Ovary (tissue), 3 donors: ENCODE measurements around the gene LRRC57.

Source experiments
- POLR2A ChIP-seq: fragments of 450-650 bp; IDR thresholded peaks from one replicate; pipeline ENCODE4 v1.6.1; 2017; ENCODE audit warnings: antibody characterized with exemption, mild to moderate bottlenecking, moderate library complexity
- TF ChIP-seq, protein P1 (sequence below), 3 donors: fragments of 450-650 bp in 2 of 3; fragments of 200-600 bp in 1 of 3; IDR thresholded peaks; one replicate each; pipeline versions ENCODE4 v1.5.1 to v1.8.0; 2016 to 2022; ENCODE audit warnings: antibody characterized with exemption in 3 of 3, mild to moderate bottlenecking in 1 of 3
- donor health status: DM: no; HTN: no; CAD: no.

DNA sequence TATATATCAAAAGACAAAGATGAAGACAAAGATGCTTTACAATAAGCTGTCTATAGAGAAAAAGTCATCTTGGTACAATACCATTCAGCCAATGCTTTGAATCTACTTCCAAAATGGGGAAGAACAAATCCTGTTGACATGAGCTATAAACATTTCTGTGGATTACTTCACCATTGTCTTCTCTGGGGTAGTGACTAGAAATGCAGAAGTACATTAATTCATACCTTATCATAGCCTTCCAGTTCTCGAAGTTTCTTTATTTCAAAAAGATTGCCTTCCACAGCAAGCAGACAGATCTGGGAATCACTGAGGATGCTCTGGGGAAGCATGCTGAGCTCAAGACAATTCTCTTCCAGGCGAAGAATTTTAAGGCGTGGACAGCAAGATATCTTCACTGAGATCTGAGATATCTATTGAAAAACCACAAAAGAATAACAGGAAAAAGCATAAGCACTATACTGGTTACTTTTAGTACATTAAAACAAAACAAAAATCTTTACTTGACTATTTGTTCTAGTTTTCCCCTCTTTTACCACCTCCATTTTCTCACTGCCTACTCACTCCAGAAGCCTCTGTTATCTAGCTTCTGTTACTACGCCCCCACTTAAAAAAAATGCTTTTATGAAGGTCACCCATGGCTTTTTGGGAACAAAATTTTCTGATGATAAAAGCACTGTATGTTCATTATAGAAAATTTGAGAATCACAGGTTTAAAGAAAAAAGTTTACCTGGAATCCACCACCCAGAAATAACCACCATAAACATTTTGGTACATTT is 3.6 kb downstream of the LRRC57 start:
- TF ChIP-seq, protein P1, sequence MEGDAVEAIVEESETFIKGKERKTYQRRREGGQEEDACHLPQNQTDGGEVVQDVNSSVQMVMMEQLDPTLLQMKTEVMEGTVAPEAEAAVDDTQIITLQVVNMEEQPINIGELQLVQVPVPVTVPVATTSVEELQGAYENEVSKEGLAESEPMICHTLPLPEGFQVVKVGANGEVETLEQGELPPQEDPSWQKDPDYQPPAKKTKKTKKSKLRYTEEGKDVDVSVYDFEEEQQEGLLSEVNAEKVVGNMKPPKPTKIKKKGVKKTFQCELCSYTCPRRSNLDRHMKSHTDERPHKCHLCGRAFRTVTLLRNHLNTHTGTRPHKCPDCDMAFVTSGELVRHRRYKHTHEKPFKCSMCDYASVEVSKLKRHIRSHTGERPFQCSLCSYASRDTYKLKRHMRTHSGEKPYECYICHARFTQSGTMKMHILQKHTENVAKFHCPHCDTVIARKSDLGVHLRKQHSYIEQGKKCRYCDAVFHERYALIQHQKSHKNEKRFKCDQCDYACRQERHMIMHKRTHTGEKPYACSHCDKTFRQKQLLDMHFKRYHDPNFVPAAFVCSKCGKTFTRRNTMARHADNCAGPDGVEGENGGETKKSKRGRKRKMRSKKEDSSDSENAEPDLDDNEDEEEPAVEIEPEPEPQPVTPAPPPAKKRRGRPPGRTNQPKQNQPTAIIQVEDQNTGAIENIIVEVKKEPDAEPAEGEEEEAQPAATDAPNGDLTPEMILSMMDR (IDR thresholded peaks at IDR 0.05): no peak
- TF ChIP-seq POLR2A: no peak
